Glomerular visceral epithelial cell (primary cell): Measurements from ENCODE around the gene ARHGEF18.
"Not testable (repeated sequence)": the region's sequence is repeated elsewhere in the genome, so short reads cannot be mapped to it uniquely, and the experiment has no call there.

Experiments used
- DNase-seq: peaks from one replicate; pipeline ENCODE4 v3.0.0-alpha.2; 2016; ENCODE audit errors: extremely low spot score

ARHGEF18 gene

GRCh38 chr19:7348587-7349230, at the start of gene ARHGEF18:
Gene ARHGEF18 (plus strand): TSS chr19:7348937. CDS start chr19:7362891, 13,954 bp downstream.
- no peak for DNase-seq

GRCh38 chr19:7301525-7301924, 47.2 kb upstream of the ARHGEF18 start:
- DNase-seq, result no peak

GRCh38 chr19:7303470-7303869, 45.3 kb upstream of the ARHGEF18 start:
- DNase-seq, result no peak

GRCh38 chr19:7304200-7304599, 44.5 kb upstream of the ARHGEF18 start:
- DNase-seq, result no peak

- DNase-seq, result no peak
Measured at GRCh38 chr19:7307590-7308218, 41.0 kb upstream of the ARHGEF18 start.

- DNase-seq, result not testable (repeated sequence)
Measured at GRCh38 chr19:7308327-7308726, 40.4 kb upstream of the ARHGEF18 start.

- no peak for DNase-seq
Measured at GRCh38 chr19:7311911-7312310, 36.8 kb upstream of the ARHGEF18 start.

- DNase-seq, result no peak
Measured at GRCh38 chr19:7312816-7313215, 35.9 kb upstream of the ARHGEF18 start.

GRCh38 chr19:7318176-7318575, 30.6 kb upstream of the ARHGEF18 start:
- no peak for DNase-seq

- DNase-seq, result peak; percentile 8
Measured at GRCh38 chr19:7326105-7326877, 22.4 kb upstream of the ARHGEF18 start.

GRCh38 chr19:7327802-7328201, 20.9 kb upstream of the ARHGEF18 start:
- no peak for DNase-seq

- no peak for DNase-seq
Measured at GRCh38 chr19:7328647-7329046, 20.1 kb upstream of the ARHGEF18 start.

GRCh38 chr19:7331446-7331845, 17.3 kb upstream of the ARHGEF18 start:
- DNase-seq, result no peak

- peak; percentile 21 for DNase-seq
Measured at GRCh38 chr19:7333198-7334118, 15.3 kb upstream of the ARHGEF18 start.

- no peak for DNase-seq
Measured at GRCh38 chr19:7336321-7336973, 12.3 kb upstream of the ARHGEF18 start.

GRCh38 chr19:7337380-7338194, 11.2 kb upstream of the ARHGEF18 start:
- no peak for DNase-seq

- peak; percentile 79 for DNase-seq
Measured at GRCh38 chr19:7340959-7341837, 7.5 kb upstream of the ARHGEF18 start.

- DNase-seq, result no peak
Measured at GRCh38 chr19:7342143-7342542, 6.6 kb upstream of the ARHGEF18 start.

- DNase-seq, result no peak
Measured at GRCh38 chr19:7346488-7346971, 2.2 kb upstream of the ARHGEF18 start.
